ENCODE results near the gene ZNF846.
"Not testable (repeated sequence)": the region's sequence is repeated elsewhere in the genome, so short reads cannot be mapped to it uniquely, and the experiment has no call there.

ZNF846 gene

DNA sequence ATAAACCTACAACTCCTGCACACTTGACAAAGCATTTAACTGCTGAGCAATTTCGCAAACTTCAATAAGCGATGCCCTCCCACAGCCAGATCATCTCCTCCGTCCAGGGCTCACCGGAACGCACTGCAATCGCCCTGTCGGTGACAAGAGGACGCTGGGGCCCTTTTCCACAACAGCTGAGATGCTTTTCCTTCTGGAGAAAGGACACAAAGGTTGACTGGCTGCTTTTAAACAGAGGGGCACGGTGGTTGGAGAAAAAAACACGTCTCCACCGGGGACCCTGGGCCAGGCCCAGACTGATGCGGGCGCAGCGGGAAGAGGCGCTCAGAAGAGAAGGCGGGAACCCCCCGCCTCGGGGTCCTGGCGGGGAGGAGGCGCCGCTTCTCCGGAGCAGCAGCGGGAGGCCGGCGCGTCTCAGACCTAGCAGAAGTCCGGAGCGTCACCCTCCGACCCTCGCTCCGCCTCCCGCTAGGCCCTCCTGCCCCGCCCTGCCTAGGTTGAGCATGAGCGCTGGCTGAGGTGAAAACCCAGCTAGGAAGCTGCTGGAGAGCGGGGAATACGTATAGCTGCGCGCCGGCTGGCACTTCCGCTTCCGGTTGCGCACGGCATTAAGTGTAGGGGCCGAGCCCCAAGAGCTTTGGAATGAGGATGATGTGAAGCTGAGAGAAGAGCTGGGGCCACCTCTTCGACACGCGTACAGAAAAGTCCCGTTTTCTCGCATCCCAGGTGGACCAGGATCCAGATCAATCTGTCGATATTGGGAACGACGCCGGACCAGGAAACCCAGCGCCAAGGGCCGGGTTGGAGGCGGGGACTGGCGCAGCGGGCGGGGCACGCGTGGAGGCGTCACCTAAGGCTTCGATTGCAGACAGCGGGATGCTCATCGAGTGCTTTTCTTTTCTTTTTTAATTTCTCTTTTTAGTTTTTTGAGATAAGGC lies at the start of gene ZNF846:
ZNF846 (minus strand) TSS at position 564 of the 938 bp plus-strand sequence. CDS start 3,788 bp downstream, outside the sequence.
- FAIRE-seq (peak; percentile 99), DNase-seq (ENCODE audit: insufficient read length, low spot score) (peak; percentile 92)

DNA sequence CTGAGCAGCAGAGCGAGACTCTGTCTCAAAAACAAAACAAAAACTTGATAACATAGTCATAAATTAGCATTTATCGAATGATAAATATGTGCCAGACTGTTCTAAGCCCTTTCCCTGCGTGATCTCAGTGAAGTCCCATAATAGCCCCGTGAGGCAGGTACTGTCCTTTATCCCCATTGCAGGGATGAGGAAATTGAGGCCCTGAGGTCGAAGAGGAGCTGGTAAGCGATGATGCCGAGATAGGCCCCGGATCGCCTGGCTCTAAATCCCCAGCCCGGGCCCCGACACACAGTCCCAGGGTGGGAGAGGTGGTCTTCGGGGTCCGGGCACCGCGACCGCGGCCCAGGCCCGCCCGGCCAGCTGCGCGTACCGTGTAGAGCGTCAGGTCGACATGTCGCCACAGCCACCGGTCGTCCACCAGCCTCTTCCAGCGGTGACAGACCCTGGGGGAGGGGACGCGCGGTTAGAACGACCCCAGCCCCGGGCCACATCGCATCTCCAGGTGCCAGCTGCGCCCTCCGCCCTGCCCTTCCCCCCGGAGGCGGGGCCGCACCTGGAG lies 49.7 kb upstream of the ZNF846 start:
- DNase-seq (ENCODE audit: insufficient read length, low spot score): no peak
- FAIRE-seq: no peak

DNA sequence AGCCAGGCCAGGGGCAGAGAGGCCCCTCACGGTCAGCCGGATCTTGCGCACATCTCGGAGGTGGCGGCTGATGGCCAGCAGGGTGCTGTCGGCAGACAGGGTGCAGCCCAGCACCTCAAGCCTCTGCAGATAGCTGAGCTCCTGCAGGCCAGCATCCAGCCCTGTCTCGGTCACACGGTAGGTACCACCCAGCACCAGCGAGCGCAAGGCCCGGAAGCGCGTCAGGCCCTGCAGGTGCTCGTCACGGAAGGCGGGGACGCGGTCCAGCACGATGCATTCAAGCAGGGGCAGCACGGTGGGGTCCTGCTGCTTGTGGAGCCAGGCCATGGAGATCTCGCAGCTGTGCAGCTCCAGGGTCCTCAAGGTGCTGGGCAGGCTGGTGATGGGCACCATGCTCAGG lies 42.6 kb upstream of the ZNF846 start:
- FAIRE-seq: no peak
- no peak for DNase-seq (ENCODE audit: insufficient read length, low spot score)

DNA sequence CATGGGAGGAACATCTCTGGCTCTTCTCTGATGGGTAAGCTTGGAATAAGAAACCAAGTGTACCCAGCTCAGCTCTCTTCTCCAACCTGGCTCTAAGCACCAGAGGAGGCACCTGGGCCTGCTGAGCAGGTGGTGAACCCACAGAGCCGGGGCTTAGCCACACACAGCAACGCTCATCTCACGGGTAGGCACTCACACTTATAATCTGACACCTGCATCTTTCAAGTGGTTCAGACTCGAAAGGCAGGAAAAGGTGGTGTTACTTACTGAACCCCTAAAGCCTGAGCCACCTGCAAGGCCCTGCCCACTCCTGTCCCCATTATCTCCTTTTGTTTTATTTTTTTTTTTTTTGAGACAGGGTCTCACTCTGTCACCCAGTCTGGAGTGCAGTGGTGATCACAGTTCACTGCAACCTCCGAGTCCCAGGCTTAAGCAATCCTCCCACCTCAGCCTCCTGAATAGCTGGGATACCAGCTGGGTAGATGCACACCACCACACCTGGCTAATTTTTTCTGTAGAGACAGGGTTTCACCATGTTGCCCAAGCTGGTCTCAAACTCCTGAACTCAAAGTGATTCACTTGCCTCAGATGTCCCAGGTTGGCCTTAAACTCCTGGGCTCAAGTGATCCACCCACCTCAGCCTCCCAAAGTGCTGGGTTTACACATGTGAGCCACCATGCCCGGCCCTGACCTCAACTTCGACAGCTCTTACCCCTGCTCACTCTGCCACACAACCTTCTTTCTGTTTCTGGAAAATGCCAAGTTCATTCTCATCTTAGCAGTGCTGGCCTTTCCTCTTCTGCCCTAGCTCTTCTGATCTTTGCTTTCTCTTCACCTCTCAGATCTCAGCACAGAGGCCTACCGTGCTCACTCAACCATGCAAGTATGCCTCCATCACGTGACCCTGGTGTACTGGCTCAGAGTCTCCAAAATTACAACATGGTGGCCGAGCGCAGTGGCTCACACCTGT lies 40.6 kb upstream of the ZNF846 start:
- FAIRE-seq: no peak

DNA sequence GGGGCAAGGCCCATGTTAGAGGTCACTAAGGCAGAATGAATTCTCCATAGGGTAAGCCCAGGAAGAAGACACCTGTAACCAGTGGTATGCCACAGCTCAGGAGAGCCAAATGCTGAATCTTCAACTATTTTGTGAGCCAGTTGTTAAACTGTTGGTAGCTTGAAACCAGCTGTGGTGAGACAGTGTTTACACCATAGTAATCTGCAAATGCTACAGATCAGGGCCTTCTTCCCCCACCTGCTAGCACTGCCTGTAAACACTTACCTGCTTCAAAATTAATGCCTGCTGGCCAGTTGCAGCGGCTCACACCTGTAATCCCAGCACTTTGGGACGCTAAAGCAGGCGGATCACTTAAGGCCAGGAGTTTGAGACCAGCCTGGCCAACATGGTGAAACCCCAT lies 38.3 kb upstream of the ZNF846 start:
- no peak for DNase-seq (ENCODE audit: insufficient read length, low spot score)
- no peak for FAIRE-seq

More for the DNA sequence above, 40.6 kb upstream of the ZNF846 start:
- no peak for DNase-seq (ENCODE audit: insufficient read length, low spot score)

DNA sequence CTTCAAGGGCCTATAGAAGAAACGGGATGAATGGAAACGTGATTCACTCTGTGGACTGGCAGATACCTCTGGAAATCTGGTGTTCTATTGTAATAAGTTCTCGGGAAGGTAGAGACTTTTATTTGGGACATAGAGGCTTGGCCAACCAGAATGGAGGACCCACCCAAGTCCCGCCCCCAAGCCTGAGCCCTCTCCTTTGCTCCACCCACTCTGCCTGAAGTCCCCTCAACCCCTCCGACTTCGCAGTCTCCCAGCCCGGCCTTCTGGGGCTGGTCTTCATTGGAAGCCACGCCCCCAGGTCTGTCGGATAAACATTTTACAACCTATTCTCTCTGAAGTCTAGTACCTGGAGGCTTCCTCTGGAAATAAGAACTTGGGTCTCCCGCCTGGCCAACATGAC lies 33.4 kb upstream of the ZNF846 start:
- DNase-seq (ENCODE audit: insufficient read length, low spot score): no peak
- no peak for FAIRE-seq

DNA sequence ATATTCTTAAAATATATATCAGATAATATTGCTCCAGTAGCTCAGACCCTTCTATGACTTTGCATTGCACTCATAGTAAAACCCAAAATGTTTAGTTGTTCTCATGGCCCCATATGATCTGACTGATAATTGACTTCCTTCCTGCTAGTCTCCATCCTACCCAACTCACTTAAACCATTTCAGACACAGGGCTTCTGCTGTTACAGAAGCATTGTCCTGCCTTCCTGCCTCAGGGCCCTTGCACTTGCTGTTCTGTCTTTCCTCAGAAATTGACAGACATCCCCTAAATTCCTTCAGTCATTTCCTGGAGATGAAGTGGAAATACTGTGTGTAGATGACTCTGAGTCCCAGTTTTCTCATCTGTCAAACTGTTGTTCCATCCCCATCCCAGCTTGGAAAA lies 30.6 kb upstream of the ZNF846 start:
- FAIRE-seq: no peak
- no peak for DNase-seq (ENCODE audit: insufficient read length, low spot score)

DNA sequence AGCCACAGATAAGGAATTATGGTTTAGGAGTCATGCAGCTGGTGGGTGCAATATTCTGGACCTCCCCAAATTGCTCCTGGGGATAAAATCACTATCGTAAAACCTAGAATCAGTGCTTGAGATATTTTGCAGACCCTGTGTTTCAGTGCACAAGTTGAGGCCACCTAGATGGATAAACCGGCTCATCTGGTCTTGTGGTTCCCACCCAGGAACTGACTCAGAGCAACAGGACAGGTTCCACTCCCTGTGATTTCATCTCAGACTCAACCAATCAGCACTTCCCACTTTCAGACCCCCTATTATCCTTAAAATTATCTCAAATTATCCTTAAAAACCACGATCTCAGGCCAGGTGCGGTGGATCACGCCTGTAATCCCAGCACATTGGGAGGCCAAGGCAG lies 29.3 kb upstream of the ZNF846 start:
- DNase-seq (ENCODE audit: insufficient read length, low spot score) (no peak), FAIRE-seq (no peak)

DNA sequence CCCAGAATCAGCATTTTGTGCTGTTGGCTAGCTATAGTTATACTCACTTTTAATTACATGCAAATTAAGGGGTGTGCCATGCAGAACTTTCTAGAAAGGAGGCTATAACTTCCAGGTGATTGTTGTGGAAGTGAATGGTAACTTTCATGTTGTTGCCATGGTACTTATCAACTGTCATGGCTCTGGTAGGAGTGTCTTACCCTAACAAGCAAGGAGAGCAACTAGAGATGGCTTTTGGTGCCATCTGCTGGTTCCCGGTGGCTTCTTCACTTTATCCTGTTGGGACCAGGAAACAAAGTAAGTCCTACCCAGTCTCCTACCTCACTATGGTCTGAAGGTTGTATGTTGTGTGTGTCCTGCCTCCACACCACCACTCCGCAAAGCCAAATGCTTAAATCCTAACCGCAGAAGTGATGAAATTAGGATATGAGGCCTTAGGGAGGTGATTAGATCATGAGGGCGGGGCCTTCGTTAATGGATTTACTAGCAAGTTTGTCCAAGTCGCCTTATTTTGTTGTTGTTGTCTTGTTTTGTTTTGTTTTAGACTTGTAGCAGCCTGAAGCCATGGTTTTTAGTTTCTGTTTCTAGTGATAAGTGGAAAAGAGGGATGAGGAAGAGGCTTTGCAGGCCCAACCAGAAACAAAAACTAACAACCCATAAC lies 27.7 kb upstream of the ZNF846 start:
- DNase-seq (ENCODE audit: insufficient read length, low spot score) (peak; percentile 60), FAIRE-seq (peak; percentile 99)

DNA sequence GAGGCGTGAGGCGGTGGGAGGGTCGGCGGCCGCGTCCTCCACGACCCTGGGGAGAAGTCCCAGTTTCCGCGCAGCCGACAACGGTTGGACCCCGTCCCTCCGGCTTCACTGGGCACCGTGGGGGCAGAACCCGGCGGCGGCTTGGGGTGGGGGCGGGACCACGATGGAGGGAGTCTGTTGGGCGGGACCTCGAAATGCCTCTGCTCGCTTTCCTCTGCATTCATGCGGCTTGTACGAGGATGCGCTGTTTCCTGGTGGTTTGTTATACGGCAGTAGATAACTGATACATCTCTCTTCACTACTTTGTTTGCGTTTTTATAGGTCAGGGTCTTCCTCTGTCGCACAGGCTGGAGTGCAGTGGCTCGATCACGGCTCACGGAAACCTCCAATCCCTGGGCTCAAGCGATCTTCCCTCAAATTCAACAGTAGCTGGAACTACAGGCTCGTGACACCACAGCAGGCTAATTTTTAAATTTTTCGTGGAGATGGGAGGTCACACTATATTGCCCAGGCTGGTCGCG lies 24.6 kb upstream of the ZNF846 start:
- FAIRE-seq: no peak
- no peak for DNase-seq (ENCODE audit: insufficient read length, low spot score)

DNA sequence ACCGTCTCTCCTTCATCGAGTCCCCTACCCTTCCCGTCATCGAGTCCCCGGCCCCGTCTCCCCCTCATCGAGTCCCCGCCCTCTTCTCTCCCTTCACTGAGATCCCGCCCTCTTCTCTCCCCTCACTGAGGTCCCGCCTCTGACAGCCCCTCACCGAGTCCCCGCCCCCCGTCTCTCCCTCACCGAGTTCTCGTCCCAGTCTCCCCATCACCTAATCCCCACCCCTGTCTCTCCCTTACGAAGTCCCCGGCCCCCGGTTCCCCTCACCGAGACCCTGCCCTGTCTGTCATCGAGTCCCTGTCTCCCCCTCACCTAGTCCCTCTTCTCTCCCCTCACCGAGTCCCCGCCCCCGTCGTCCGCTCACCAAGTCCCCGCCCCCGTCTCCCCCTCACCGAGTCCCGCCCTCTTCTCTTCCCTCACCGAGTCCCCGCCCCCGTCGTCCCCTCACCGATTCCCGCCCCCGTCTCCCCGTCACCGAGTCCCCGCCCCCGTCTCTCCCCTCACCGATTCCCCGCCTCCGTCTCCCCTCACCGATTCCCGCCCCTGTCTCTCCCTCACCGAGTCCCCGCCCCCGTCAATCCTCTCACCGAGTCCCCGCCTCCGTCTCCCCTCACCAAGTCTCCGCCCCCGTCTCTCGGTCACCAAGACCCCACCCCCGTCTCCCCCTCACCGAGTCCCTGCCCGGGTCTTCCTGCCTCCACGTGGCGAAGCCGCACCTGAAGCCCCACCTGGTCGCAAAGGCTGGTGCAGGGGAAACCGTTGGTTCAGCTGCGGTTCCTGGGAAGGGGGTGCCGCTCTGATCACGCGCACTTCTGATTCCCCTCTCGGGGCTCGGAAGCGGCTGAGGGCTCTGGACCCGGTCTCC lies 23.9 kb upstream of the ZNF846 start:
- FAIRE-seq (no peak), DNase-seq (ENCODE audit: insufficient read length, low spot score) (no peak)

DNA sequence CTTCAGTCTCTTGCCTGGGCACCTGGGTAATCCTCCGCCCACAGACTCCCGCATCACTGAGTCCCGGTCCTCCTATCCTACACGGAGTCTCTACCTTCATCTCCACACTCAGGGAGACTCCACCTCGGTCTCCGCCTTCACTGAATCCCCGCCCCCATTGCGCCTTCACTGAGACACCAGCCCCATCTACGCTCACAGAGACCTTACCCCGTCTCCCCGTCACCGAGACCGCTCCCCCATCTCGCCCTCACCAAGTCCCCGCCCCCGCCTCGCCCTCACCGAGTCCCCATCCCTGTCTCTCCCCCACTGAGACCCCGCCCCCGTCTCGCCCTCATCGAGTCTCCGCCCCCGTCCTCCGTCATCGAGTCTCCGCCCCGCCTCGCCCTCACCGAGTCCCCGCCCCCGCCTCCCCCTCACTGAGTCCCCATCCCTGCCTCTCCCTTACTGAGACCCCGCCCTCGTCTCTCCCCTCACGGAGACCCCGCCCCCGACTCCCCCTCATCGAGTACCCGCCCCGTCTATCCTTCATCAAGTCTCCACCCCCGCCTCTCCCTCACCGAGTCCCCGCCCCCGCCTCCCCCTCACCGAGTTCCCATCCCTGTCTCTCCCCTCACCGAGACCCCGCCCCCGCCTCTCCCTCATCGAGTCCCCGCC lies 23.1 kb upstream of the ZNF846 start:
- peak; percentile 86 for FAIRE-seq
- DNase-seq (ENCODE audit: insufficient read length, low spot score): peak; percentile 50

DNA sequence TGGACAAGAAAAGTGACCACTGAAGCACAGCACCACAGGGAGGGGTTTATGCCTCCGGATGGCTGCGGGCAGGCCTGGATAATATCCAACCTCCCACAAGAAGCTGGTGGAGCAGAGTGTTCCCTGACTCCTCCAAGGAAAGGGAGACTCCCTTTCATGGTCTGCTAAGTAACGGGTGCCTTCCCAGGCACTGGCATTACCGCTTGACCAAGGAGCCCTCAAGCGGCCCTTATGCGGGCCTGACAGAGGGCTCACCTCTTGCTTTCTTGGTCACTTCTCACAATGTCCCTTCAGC lies 22.5 kb upstream of the ZNF846 start:
- not testable (repeated sequence) for DNase-seq (ENCODE audit: insufficient read length, low spot score); FAIRE-seq

DNA sequence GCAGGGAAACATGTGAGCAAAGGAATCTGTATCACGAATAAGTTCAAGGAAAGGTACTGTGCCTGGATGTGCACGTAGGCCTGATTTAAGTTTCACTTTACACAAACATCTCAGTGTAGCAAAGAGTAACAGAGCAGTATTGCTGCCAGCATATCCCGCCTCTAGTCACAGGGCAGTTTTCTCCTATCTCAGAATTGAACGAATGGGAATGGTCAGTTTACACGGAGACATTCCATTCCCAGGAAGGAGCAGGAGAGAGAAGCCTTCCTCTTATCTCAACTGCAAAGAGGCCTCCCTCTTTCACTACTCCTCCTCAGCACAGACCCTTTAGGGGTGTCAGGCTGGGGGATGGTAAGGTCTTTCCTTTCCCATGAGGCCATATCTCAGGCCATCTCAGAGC lies 21.0 kb upstream of the ZNF846 start:
- not testable (repeated sequence) for DNase-seq (ENCODE audit: insufficient read length, low spot score); FAIRE-seq

DNA sequence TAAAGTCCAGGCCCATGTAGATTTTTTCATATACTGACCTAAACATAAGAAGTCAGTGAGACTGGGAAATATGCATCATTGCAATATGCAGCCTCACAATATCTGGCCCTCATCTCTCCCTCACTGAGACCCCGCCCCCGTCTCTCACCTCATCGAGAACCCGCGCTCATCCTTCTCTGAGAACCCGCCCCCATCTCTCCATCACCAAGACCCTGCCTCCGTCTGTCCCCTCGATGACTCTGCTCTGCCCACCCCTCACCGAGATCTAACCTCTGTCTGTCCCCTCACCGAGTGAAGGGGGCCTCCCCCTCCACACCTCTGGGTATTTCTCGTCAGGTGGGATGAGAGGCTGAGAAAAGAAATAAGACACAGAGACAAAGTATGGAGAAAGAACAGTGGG lies 20.5 kb upstream of the ZNF846 start:
- no peak for DNase-seq (ENCODE audit: insufficient read length, low spot score)
- FAIRE-seq: no peak

DNA sequence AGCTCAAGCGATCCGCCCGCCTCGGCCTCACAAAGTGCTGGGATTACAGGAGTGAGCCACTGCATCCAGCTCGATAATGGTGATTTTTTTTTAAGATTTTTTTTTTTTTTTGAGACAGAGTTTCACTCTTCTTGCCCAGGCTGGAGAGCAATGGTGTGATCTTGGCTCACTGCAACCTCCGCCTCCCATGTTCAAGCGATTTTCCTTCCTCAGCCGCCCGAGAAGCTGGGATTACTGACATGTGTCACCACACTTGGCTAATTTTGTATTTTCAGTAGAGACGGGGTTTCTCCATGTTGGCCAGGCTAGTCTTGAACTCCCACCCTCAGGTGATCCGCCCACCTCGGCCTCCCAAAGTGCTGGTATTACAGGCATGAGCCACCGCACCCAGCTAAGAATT lies 20.1 kb upstream of the ZNF846 start:
- not testable (repeated sequence) for FAIRE-seq

DNA sequence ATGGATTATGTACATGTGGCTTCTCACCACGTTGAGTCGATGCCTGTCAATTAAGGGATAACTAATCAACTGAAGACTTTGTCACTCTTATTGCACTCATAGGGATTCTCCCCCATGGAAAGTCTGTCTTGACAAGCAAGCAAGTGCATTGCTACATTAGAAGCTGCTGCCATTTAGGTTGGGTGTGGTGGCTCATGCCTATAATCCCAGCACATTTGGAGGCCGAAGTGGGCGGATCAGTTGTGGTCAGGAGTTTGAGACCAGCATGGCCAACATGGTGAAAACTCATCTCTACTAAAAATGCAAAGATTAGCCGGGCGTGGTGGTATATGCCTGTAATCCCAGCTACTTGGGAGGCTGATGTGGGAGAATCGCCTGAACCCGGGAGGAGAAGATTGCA lies 18.3 kb upstream of the ZNF846 start:
- FAIRE-seq (no peak), DNase-seq (ENCODE audit: insufficient read length, low spot score) (no peak)

More for the DNA sequence above, 20.1 kb upstream of the ZNF846 start:
- not testable (repeated sequence) for DNase-seq (ENCODE audit: insufficient read length, low spot score)

DNA sequence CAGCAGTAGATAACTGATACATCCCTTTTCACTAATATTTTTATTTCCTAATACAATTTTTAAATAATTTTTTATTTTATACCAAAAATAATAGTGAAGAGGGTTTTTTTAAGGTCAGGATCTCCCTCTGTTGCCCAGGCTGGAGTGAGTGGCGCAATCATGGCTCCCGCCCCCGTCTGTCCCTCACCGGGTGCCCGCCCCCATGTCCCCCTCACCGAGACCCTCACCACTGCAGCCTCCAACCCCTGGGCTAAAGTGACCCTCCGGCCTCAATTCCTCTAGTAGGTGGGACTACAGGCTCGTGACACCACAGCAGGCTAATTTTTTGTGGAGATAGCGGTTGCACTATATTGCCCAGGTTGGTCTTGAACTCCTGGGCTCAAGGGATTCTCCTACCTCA lies 17.8 kb upstream of the ZNF846 start:
- no peak for FAIRE-seq
- no peak for DNase-seq (ENCODE audit: insufficient read length, low spot score)

All from GM19239 (cell line).